Ishikawa (cell line): ENCODE results near the gene MOB3A.

Experiments used
- CEBPB ChIP-seq: IDR thresholded peaks from 2 replicates; pipeline ENCODE4 v1.6.1; 2012
- CREB1 ChIP-seq: IDR thresholded peaks from 2 replicates; pipeline ENCODE4 v1.6.1; 2012; ENCODE audit warnings: low read depth
- EGR1 ChIP-seq: IDR thresholded peaks from 2 replicates; pipeline ENCODE4 v1.6.1; 2012
- EP300 ChIP-seq: IDR thresholded peaks from 2 replicates; pipeline ENCODE4 v1.6.1; 2012; ENCODE audit warnings: borderline replicate concordance
- FOXM1 ChIP-seq: IDR thresholded peaks from 2 replicates; pipeline ENCODE4 v1.6.1; 2012; ENCODE audit warnings: low read depth, borderline replicate concordance
- NFIC ChIP-seq: IDR thresholded peaks from 2 replicates; pipeline ENCODE4 v1.6.1; 2012
- RAD21 ChIP-seq: IDR thresholded peaks from 2 replicates; pipeline ENCODE4 v1.6.1; 2012; ENCODE audit warnings: low read depth
- TAF1 ChIP-seq: IDR thresholded peaks from 2 replicates; pipeline ENCODE4 v1.6.1; 2012; ENCODE audit warnings: low read depth, mild to moderate bottlenecking
- TCF12 ChIP-seq: IDR thresholded peaks from 2 replicates; pipeline ENCODE4 v1.6.1; 2012; ENCODE audit warnings: low read depth
- TEAD4 ChIP-seq: IDR thresholded peaks from 2 replicates; pipeline ENCODE4 v1.6.1; 2012
- YY1 ChIP-seq: IDR thresholded peaks from 2 replicates; pipeline ENCODE4 v1.6.1; 2012; ENCODE audit warnings: low read depth
- ZBTB7A ChIP-seq: IDR thresholded peaks from 2 replicates; pipeline ENCODE4 v1.6.1; 2012; ENCODE audit warnings: low read depth
- TF ChIP-seq, protein P1 (sequence below): IDR thresholded peaks from 2 replicates; pipeline ENCODE4 v1.6.1; 2012; ENCODE audit warnings: low read depth, mild to moderate bottlenecking
- TF ChIP-seq, protein P2 (sequence below): IDR thresholded peaks from 2 replicates; pipeline ENCODE4 v1.6.1; 2012
- TF ChIP-seq, protein P3 (sequence below): IDR thresholded peaks from 2 replicates; pipeline ENCODE4 v1.6.1; 2012

The MOB3A gene

DNA sequence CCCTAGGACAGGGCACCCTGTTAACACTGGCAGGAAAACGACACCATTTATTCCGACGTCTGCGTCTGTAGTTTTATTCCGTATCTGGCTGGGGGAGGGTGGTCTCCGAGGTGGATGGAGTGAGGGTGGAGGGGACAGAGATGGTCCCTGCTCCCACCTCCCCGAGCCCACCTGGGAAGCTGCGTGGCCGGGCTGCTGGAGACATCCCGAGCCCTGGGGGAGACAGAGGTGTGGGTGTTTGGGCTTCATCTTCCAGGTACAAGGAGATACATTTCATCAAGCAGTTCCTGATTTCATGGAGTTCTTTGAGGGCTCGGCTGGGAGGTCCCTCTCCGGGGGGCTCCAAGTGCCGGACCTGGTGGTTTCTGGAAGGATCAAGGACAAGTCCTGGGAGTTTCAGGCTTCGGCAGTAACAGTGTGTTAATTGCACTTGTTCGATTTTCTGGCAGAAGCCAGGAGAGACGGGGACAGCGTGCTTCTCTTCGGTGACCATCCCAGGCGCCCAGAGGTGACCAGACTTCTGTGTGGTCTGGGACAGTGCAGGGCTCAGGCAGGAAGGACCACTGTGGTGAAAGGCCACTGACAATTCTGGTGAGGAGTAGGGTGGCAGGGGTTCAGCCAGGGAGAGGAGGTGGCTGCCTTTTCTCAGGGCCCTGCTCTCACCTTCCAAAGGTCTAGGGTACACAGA, 25.0 kb downstream of the MOB3A start:
- TF ChIP-seq EGR1: no peak
- TF ChIP-seq TAF1: no peak
- no peak for TF ChIP-seq CREB1
- TF ChIP-seq, protein P1, sequence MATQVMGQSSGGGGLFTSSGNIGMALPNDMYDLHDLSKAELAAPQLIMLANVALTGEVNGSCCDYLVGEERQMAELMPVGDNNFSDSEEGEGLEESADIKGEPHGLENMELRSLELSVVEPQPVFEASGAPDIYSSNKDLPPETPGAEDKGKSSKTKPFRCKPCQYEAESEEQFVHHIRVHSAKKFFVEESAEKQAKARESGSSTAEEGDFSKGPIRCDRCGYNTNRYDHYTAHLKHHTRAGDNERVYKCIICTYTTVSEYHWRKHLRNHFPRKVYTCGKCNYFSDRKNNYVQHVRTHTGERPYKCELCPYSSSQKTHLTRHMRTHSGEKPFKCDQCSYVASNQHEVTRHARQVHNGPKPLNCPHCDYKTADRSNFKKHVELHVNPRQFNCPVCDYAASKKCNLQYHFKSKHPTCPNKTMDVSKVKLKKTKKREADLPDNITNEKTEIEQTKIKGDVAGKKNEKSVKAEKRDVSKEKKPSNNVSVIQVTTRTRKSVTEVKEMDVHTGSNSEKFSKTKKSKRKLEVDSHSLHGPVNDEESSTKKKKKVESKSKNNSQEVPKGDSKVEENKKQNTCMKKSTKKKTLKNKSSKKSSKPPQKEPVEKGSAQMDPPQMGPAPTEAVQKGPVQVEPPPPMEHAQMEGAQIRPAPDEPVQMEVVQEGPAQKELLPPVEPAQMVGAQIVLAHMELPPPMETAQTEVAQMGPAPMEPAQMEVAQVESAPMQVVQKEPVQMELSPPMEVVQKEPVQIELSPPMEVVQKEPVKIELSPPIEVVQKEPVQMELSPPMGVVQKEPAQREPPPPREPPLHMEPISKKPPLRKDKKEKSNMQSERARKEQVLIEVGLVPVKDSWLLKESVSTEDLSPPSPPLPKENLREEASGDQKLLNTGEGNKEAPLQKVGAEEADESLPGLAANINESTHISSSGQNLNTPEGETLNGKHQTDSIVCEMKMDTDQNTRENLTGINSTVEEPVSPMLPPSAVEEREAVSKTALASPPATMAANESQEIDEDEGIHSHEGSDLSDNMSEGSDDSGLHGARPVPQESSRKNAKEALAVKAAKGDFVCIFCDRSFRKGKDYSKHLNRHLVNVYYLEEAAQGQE: no peak

DNA sequence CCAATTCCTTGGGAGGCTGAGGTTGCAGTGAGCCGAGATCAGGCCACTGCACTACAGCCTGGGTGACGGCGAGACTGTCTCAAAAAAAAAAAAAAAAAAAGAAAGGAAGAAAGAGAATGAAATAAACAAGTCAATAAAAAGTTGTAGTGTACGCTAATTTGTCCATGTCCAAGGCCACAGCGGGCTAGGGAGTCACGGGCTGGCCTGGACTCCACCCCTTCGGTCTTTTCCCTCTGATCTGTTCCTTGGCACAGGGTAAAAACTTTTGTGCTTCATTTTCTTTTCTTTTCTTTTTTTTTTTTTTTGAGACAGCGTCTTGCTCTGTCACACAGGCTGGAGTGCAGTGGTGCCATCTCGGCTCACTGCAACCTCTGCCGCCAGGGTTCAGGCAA, 25.7 kb downstream of the MOB3A start:
- TF ChIP-seq CEBPB: no peak
- TF ChIP-seq YY1: no peak
- TF ChIP-seq TEAD4: no peak
- no peak for TF ChIP-seq EGR1
- TF ChIP-seq NFIC: no peak
- TF ChIP-seq, protein P2, sequence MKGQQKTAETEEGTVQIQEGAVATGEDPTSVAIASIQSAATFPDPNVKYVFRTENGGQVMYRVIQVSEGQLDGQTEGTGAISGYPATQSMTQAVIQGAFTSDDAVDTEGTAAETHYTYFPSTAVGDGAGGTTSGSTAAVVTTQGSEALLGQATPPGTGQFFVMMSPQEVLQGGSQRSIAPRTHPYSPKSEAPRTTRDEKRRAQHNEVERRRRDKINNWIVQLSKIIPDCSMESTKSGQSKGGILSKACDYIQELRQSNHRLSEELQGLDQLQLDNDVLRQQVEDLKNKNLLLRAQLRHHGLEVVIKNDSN: no peak
- TF ChIP-seq EP300: no peak
- TF ChIP-seq, protein P1: no peak
- no peak for TF ChIP-seq RAD21
- TF ChIP-seq, protein P3, sequence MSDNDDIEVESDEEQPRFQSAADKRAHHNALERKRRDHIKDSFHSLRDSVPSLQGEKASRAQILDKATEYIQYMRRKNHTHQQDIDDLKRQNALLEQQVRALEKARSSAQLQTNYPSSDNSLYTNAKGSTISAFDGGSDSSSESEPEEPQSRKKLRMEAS: no peak

DNA sequence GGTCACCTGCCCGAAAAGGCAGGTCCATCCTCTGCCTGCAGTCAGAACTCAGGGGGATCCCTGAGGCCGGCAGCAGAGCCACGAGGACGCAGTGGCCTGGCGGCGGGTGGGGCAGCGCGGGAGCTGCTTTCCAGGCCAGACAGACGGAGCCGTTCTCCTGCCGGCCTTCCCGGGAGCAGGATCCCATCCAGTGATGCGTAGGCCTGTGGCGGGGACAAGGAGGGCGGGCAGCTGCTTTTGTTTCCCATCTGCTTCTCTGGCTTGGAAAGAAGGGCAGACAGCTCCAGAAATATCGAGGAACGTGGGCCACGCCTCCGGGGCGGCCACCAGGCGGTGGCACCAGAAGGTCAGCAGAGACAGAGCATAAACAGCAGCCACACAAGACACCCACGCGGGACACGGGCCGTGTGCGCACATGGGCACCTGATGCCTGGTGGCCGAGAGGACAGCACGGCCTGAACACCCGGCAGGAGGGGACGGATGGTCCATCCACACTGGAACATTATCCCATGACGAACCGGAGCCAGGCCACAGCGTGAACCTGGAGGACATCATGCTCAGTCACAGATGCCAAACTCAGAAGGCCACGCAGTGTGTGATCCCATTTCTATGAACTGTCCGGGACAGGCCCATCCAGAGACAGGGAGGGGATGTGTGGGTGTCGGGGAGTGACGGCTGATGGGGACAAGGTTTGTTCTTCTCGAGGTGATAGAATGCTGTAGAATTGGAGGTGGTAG, 31.2 kb downstream of the MOB3A start:
- no peak for TF ChIP-seq YY1
- no peak for TF ChIP-seq CEBPB
- TF ChIP-seq, protein P1: no peak
- no peak for TF ChIP-seq TEAD4
- TF ChIP-seq, protein P2: no peak
- TF ChIP-seq TAF1: no peak

DNA sequence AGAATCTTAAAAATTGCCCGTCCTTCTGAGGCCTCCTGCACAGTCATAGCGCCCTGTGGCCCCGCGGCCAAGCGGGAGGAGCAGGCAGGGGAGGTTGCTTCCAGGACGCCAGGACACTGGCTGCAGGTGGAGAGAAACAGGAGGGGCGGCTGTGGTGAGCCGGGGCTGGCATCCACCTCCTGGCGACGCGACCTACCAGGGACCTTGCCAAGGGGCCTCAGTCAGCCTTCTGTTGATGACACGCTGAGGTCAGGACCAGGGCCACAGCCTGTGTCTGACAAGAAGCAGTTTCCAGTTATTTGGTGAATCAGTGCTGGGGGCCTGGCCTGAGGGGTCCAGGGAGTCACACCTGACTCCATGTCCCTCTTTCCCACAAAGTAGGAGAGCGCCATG, 31.7 kb downstream of the MOB3A start:
- no peak for TF ChIP-seq TAF1
- no peak for TF ChIP-seq TCF12
- TF ChIP-seq CREB1: no peak
- no peak for TF ChIP-seq NFIC
- no peak for TF ChIP-seq EGR1
- no peak for TF ChIP-seq YY1

DNA sequence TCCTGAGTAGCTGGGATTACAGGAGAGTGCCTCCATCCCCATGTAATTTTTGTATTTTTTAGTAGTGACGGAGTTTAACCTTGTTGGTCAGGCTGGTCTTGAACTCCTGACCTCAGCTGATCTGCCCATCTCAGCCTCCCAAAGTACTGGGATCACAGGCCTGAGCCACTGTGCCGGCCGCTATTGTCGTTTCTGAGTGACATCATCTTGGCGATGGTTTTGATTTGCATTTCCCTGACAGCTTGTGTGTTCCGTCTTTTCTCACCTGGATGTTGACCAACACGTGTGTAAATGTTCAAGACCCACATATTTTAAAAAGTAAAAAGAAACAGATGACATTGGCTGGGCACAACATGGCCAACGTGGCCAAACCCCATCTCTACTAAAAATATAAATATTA, 32.3 kb downstream of the MOB3A start:
- TF ChIP-seq, protein P1: no peak
- TF ChIP-seq, protein P3: no peak
- TF ChIP-seq FOXM1 (no peak), RAD21 (no peak), EP300 (no peak), TCF12 (no peak), NFIC (no peak), EGR1 (no peak), ZBTB7A (no peak), CEBPB (no peak), YY1 (no peak), CREB1 (no peak), TEAD4 (no peak), TAF1 (no peak)
- TF ChIP-seq, protein P2: no peak
